AML-193 (cell line): ENCODE data around the gene KCNAB2.

Experiments used
- DNase-seq, 2 experiments: peaks; one replicate each; lab custom pipeline; 2025; lab: John Stamatoyannopoulos, UW

The KCNAB2 gene

DNA sequence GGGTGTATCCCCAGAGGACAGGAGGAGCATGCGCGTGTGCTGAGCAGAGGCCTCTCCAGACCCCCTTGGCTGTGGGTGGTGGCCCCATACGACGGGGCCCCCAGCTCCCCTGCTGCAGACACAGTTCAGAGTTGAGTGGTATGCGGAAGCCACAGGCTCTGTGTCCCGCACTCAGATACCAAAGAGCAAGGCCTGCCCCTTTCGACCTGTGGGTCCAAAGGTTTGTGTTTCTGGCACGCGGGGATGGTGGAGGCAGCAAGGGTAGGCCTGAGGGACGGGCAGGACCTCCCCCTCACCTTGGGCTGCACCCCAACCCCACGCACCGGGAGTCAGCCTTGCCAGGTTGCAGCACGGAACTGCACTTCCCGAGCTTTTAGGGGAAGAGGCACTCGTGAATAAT is at the start of gene KCNAB2:
Gene KCNAB2 (plus strand): TSS at position 328 of the 400 bp plus-strand sequence. CDS start 5,649 bp downstream, outside the sequence.
- DNase-seq: no peak

DNA sequence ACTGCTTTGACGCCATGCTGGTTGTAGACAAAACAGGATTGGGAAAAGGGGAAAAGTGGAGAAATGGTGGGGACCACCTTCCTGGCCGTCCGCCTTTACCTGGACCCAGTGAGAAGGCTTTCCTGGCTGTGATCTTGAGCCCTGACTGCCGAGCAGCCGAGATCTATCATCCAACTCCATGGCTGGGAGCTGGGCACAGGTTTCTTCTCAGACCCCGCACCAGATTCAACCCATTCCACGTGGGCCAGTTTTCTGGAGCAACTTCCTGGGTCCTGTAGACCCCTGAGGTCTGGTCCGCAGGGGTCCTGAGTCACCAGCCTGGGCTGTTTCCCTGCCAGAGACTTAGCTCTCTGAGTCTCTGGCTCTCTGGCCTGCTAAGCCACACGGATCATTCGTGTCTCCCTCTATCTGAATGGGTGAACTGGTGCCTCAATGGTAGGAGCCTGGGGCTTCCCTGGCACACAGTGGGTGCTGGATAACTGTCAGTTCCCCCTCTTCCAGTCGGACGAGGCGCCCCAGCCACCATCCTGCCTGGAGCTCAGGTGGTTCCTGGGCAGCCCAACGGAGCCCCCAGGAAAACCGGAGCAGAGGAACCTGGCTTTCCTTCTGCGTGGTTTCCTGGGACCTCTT is 48.9 kb upstream of the KCNAB2 start:
- DNase-seq: no peak

DNA sequence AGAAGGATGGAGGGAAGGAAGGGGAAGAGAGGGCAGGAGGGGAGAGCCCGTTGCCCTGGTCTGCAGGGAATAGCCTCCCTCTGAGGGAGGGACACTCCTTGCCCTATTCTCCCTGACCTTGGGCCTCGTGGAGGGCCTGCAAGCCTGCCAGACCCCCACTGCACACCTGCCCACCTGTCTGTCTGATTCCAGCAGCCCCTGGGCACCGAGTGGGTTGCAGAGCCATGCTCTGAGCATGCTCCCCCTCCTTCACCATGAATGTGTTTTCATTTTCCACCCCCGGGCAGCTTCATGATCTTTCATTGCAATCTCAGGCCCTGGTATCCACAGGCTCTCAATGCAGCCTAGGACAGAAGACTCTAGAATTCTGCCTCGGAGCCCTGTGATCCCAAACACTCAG is 48.4 kb upstream of the KCNAB2 start:
- DNase-seq: no peak

DNA sequence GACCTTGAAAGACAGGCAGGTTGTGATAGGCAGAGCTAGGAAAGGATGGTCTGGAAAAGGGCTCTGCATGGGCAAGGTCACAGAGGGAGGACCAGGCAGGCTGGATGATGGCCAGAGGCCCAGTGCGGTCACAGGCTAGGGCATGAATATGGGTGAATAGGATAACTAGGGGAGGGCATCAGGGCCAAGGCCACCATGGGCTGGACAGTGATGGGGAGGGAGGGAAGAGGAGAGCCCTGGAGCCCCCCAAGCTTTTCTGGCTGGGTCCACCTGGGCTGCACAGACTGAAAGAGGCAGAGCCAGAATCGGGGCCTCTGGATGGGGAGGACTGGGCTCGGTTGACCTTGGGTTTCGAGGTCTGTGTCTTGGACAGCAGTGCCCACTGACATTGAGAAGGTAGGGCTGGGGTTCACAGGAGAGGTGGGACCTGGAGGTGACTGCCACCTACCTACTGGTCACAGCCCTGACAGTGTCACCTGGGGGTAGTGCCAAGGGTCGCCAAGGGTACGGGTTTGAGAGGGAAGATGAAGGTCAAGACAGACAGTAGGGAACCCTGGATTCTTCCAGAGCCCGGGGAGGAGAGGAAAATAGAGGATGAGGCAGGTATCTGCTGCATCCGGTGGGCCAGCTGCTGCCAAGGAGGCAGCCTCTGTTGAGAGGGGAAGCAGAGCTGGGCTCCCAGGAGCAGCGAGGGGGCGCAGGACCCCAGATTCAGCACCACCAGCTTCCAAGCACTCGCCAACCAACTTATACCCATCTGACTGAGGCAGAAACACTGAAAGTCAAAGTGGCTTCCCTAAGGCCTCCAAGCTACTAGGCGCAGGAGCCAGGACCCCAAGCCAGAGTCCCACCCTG is 47.4 kb upstream of the KCNAB2 start:
- DNase-seq: no peak

DNA sequence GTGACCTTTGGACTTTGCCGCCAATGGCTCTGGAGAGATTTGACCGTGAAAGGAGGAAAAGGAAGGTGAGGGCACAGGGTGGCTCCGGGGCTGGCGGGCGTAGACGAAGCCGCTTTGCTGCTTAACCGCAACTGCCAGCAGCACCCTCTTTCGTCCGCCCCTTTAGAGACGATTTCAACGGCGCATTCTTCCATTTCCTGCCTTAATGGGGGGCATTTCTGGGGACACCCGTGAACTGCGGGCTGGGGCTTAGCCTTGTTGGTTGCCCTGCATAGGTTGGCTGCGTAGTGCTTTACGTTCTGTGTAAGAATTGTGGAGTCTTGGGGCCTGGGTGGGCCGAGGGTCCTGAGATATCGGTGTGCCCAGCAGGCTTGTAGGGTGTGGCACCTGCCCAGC is 46.8 kb upstream of the KCNAB2 start:
- DNase-seq: no peak

DNA sequence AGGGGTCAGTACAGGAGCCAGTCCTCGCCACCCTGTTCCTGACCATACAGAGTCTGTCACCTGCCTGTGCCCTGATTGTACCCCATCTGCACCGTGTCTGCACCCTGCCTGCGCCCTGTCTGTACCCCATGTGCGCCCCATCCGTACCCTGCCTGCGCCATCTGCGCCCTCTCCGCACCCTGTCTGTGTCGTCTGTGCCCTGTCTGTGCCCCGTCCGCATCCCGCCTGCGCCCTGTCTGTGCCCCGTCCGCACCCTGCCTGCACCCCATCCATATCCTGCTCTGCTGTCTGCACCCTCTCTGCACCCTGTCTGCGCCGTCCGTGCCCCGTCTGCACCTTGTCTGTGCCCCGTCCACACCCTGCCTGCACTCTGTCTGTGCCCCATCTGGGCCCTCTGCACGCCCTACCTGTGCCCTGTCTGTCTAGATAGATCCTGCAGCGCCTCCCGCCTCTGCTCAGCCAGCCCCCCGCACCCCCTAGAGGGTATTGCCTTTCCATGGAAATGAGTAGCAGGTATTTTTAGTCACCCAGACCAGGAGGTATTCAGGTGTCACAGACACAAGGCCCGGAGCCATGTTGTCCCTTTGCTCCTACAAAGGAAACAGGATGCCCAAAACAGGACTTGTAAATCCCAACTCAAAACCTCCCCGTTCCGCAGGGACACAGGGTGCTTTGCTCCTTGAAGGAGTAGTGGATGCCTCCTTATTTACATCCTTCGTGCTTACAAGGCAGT is 45.8 kb upstream of the KCNAB2 start:
- no peak for DNase-seq

DNA sequence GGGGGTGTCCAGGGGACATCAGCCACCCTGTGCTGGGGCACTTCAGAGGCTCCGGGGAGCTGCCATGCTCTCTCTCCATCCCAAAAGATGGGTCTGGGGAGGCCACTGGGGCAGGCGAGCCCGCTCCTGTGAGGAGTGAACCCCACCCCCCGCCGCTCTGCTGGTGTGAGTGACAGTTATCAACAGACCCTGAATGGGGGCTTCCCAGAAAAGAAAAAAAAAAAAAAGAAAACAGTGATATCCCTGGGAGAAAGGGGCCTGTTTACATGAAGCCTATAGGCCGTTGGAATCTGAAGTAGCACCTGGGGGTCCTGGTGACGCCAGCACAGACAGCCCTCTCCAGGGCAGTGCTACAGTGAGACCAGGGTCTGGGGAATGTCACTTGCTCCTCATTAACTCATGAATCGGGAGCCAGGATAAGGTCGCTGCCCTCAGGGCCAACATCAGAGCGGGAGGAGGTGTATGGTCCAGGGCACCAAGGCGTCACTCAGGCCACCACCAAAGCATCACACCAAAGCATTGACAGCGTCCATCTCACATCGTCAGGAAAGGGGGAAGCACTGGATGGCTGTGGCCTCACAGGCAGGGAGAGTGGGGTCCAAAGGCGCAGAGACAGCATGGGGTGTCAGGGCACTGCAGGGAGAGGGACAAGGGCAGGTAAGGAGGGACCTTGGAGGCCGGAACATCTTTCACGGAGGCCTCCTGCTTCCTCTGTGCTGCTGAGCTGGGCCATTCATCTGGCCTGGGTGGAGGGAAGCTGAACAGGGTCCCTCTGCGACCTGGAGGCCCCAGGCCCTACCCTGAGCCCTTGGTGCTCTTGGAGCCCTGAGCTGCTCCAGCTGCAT is 45.0 kb upstream of the KCNAB2 start:
- no peak for DNase-seq

DNA sequence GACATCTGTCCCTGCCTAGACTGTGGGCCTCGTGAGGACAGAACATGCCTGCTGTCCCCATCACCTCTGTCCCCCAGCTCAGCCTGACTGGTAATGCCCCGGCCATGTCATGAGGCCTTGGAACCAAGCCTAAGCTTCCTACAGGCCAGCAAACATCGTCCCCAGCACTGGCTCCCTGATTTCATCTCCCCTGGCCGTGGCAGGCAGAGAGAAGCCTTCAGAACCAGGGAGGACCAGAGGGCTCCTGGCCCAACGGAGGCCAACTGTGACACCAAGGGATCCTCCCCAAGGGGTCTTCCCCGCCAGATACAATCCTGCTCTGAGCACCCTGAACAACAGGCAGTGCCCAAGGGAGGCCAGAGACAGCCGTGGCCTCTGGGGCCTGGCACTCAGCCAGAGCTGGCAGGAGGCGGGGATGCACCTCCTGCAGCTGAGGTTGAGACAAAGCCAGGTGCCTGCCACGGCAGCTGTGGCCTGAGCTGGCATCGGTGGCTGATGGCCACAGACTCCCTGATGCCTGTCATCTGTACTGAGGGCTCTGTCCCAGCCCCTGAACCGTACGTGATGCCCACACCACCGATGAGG is 43.6 kb upstream of the KCNAB2 start:
- DNase-seq: no peak

DNA sequence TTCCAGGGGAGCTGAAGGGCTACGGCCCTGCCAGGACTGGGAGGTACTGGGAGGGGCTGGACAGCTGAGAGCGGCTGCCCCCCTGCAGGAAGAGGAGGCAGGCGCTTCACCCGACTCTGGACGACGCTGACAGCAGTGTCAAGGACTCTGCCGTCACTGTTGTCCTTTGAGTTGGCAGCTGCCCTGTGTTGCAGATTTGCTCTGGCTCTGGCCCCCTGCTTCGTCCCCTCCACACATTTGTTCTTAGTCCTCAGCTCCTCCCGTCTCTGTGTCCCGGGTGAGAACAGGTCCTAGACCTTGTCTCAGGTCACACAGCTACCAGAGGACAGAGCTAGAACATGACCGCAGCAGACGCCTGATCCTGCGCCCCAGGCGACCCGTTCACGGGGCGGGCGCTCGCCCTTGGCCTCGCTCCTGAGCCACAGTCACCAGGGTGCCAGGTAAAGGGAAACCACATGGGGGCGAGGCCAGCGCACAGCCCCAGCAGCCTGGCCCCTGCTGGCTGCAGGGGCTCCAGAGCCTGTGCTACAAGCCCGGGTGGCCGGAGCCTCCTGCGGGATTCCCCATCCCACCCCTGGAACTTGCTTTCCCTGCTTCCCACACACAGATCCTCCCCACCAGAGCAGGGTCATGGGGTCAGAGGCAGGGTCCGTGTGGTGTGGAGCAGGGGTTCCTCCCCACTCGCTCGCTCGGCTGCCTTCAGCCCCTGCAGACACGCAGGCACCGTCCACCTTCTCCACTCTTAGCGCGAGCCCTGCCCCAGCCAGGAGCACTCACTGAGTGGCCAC is 42.8 kb upstream of the KCNAB2 start:
- DNase-seq: no peak

DNA sequence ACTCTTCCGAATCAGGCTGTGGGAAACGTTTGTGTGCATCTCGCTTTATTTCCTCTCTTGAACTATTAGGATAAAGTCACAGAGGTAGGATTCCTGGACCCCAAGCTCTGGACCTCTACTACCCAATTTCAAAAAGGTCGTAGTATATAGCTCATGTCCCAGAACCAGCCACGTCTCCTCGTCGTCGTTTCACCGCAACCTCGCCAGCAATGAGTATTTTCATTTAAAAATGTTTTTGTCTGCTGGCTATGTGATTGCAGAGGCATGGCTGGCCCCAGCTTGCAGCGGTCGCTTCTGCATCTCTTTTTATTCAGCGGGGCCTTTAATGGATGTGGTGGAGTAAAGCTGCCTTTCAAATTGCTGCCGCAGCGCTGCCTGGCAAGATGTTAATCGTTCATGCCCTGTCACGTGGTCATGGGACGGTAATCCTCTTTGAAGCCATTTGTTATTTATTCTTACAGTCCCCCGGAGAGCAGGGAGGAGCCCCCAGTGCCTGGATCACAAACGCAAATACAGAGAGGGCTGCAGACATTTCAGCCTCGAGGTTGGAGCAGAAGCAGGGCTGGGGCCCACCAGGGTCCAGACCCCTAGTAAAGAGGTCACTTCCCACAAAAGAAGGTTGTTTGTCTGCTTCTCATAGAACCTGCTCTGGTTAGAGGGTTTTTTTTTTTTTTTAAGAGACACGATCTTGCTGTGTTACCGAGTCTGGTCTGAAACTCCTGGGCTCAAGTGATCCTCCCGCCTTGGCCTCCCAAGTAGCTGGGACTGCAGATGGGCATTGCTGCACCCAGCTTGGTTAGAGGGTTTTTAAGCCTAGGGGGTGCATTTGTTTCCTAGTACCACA is 41.9 kb upstream of the KCNAB2 start:
- DNase-seq: no peak

DNA sequence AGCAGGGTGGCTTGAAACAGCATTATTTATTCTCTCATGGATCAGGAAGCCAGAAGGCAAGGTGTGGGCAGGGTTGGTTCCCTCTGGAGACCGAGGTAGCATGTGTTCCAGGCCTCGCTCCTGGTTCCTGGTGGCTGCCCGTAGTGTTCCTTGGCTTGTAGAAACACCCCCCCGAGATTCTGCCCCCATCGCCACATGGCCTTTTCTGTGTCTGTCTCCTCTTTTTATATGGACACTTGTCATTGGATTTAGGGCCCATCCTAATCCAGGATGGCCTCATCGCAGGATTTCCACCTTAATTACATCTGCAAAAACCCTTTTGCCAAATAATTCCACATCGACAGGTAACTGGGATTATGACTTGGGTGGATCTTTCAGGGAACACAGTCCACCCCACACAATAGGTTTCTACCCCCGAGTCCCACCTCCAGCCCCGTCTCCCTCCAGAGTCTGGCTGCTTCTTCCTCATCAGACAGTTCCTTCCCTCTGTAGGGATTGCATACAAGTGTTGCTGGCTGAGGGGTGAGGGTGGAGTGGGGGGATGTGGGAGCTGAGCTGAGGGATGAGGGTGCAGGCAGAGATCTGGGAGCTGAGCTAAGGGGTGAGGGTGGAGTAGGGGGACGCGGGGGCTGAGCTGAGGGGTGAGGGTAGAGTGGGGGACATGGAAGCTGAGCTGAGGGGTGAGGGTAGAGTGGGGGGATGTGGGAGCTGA is 41.1 kb upstream of the KCNAB2 start:
- no peak for DNase-seq

DNA sequence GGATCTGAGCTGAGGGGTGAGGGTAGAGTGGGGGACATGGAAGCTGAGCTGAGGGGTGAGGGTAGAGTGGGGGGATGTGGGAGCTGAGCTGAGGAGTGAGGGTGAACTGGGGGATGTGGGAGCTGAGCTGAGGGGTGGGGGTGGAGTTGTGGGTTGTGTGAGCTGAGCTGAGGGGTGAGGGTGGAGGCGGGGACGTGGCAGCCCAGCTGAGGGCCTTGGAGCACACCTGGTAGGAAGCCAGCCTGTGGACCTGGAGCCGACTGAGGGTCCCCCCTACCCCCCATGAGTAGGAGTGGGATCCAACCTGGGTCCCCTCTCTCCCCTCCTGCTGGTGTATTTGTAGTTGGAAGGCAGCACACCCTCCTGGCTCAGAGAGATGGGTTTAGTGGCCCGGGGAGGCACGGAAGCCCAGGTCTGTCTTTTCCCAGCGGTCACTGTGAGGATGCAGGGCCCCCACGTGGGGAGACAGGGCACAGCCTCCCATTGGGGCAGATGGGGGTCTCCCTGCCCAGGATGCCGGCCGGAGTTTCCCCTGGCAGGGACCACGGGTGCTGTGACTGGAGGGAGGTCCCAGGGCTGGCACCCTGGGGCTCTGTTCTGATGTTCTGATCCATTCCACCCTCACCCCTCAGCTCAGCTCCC is 40.3 kb upstream of the KCNAB2 start:
- DNase-seq: no peak

DNA sequence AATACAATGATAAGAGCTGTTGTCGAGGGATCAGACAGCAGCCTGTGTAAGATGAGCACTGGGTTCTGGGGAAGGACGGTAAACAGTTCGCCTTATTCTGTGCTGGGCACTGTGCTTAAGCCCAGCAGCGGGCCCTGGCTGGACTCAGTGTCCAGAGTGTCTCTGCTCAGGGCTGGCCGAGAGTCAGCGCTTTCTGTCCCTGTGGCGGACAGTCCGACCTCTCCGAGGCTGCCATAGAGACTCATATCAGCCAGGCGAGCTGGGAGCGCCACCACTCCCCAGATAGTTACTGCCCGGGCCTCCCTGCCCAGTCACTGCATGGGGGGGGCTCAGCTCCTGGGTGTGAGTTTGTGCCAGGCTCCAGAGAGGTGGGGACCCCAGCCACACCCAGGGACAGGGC is 38.8 kb upstream of the KCNAB2 start:
- DNase-seq: no peak

DNA sequence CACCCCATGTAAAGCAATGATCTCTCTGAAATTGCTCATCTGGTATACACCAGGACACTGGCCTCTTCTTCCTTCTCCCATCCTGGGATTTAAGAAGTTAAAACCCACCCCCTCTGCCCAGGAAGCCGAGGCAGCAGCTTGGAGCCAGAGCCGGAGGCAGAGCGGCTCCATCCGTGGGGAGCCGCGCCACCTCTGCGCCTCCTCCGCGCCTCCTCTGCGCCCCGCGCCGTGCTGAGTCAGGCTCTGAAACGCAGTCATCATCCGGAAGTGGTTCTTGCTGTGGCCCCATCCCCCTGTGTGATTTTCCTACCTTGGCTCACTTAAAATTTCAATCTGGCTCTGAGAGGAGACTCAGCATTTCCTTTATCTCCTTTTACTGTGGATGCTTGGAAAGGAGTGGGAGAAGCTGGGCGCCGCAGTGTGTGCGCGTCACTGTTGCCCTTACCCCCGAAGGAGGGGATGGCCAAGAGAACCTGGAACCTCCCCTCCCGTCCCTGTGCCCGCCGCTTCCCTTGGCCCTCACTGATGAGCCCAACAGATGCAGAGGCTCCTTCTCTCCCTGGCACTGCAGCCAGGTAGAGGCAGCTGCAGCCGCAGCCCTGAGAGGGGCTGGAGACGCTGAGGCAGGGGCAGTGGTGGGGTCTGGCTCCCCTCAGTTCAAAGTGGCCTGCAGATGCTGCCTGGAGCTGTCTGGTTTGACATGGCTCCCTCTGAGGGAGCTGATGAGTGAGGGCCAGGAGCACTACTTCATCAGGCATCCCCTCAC is 38.2 kb upstream of the KCNAB2 start:
- DNase-seq: no peak

DNA sequence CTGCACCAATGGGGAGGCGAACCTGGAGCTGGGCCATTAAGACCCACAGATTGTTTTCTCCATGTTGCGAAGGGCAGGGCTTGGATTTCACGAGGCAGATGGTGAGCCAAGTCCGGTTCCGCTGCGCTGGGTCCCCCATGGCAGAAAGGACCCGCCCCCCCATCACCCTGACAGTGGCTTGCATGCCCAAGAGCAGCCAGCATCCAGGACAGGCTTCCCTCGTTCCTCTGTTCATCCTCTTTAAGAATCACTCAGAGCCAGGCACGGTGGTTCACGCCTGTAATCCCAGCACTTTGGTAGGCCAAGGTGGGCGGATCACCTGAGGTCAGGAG is 37.6 kb upstream of the KCNAB2 start:
- no peak for DNase-seq

DNA sequence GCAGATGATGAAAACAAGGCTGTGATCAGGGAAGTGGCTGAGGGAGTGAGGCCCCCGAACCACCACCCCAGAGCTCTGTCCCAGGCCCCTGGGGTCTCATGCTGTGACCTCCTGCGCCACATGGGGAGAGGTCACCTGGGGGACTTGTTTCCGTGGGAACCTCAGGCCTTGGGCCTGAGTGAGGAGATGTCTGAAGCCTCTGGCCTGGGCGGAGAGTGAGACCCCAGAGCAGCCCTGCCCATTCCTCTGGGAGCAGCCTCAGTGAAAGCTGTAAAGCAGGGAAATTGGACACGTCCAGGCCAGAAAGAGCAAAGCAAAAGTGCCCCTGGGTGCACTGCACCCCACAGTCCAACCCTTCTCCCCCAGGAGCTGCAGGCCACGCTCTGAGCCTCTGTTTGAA is 37.0 kb upstream of the KCNAB2 start:
- DNase-seq: no peak

DNA sequence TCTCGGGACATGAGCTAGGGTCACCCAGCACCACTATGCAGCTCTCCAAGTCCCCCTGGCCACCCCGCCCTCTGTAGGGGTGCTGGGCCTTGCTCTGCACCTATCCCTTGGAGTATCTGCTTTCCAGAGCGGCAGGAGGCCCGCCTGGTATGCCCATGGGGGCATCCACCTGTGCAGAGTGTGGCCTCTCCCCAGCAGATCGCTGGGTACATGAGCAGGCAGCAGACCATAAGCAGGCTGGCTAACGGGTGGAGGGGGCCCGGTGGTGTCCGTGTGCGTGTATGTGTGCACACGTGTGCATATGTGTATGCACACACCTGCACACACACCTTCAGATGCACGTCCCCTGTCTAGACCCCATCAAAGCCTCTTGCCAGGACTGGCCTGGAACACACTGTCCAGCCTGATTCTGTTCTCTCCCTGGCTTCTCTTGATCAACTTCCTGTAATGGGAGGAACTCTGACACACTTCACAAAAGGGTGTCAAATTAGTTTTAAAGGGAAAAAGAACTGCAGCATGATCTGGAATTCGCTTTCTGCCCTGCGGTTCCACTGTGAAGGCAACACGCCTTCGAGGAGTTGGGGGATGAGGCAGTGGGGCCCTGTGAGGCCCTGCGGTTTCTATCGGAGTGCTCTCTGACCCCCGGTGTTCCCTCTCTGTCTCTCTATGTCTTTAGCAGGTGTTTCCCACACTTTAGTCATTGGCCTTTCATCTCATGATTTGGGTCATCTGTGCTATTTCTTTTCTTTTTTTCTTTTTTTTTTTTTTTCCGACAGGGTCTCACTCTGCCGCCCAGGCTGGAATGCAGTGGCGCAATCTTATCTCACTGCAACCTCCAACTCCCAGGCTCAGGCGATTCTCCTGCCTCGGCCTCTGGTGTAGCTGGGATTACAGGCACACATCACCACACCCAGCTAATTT is 36.3 kb upstream of the KCNAB2 start:
- DNase-seq: no peak
